CD4-positive, alpha-beta T cell treated with Interleukin-6 for 4 hours (primary cell): ENCODE measurements around the gene GPS1.

Experiments used
- DNase-seq: peaks from one replicate; pipeline ENCODE4 v3.0.0-alpha.2; 2020; ENCODE audit warnings: mixed read lengths

Gene GPS1

GRCh38 chr17:82092628-82092994, 40.9 kb downstream of the GPS1 start:
- no peak for DNase-seq

DNA sequence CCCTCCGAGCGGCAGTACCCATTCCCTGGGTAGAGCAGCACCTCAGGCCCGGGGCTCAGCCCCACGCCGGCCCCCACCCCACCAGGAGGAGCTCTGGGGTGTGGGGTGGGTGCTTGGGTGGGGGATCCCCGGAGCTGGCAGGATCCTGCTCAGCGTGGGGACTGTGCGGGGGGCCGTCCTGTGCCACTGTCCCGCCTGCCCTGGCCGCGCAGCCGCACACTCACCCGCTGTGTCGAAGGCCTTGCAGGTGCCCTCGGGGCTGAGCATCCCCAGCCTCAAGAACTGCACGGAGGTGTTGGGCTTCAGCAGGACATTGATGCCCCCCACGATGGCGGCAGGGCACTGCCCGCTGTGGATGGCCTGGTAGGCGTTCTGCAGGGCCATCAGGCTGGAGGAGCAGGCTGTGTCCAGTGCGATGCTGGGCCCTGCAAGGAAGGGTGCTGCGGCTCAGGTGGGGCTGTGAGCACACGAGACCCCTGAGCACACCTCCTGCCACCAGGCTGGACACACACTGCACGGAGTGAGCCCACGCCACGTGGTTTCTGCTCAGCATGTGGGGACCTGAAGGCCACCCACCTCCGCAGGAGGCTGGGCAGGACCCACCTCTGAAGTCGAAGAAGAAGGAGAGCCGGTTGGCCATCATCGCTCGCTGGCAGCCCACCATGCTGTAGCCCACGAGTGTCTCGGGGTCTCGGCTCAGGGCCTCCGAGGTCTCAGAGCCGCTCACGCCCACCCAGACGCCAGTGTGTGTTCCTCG, 41.5 kb downstream of the GPS1 start:
- no peak for DNase-seq

DNA sequence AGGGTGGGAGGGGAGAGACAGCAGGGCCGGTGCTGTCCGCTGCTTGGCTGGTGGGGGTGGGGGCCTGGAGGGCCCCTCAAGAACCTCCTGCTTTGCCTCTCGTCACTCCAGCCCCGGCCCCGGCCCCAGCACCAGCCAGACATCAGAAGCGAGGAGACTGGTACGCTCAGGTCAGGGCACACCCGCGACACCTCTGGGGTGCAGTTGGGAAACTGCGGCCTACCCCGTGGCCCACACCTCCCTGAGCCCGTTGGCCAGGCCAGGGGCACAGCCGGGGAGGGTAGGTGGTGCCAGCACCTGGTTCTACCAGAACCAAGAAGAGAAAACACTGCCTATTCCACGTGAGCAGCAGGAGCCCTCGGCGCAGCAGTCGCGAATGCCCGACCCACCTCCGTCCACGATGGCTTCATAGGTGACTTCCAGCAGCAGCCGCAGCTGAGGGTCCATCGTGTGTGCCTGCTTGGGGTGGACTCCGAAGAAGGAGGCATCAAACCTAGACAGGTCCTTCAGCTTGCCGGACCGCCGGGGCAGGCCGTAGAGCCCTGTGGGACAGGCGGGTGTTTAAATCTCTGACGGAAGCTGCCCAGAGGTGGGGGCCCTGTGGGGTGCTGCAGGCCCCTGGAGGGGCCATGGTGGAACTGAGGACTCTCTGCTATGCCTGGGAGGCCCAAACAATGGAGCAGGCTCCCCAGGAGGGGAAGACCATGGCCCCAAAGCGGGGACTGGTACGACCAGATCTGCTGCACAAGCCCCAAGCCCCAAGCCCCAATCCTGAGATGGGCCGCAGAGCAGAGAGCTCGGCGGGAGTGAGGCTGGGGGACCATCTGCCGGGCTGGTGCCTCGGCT, 43.5 kb downstream of the GPS1 start:
- DNase-seq = no peak

DNA sequence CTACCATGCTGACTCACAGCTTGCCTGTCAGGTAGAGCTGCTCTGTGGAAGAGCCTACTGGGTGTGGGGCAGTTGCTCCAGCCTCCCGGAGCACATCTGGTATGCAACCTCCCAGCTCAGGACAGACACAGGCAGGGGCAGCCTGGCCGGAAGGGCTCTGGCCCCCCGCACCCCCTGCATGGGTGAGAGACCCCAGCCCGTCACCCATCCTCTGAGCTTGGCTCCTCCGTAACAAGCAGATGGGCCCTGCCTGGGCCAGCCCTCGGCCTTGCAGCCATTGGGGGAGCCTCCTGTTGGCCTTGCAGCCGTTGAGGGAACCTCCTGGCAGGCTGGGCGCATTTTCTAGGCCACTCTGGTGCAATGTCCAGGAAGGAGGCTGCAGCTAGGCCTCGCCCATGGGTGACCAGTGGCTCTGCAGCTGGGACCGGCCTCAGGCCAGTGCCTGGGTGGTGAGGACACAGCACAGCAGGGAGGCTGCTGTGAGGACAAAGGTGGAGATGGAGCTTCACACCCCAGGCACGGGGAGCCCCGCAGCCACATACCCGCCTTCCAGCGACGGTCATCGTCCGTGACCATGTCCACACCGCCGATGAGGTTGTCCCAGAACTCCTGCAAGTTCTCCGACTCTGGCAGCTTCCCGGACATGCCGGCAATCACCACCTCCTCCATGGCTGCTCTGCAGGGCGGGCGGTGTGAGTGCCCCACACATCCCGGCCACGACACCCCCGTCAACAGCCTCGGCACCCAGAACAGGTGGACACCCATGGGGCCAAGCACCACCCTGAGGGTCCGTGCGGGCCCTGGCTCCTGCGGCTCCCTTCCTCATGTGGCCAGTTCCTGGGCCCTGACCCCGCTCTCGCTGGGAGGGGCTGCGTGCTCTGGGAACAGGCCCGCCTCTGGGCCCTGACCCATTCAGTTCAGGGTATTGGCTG, 44.3 kb downstream of the GPS1 start:
- no peak for DNase-seq

DNA sequence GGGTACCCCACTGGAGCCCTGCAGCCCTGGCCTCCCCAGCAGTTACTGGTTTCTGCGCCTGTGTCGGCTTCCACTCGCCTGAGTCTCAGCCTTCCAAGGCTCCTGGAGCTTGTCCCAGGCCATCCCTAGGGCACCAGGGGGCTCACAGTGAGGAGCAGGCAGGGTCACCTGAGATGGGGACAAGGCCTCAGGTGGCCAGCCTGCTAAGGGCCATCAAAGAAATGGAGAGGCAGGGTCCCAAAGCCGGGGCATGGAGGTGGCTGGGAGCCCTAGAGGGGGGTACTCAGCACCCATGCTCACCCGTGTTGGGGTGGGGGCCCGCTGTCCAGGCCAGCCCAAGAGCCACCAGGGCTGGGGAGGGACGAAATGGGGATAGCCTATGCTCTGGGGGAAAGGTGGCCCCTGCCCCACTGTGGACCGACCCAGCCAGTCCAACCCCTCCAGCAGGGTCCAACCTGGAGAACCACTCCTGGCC, 45.0 kb downstream of the GPS1 start:
- no peak for DNase-seq

DNA sequence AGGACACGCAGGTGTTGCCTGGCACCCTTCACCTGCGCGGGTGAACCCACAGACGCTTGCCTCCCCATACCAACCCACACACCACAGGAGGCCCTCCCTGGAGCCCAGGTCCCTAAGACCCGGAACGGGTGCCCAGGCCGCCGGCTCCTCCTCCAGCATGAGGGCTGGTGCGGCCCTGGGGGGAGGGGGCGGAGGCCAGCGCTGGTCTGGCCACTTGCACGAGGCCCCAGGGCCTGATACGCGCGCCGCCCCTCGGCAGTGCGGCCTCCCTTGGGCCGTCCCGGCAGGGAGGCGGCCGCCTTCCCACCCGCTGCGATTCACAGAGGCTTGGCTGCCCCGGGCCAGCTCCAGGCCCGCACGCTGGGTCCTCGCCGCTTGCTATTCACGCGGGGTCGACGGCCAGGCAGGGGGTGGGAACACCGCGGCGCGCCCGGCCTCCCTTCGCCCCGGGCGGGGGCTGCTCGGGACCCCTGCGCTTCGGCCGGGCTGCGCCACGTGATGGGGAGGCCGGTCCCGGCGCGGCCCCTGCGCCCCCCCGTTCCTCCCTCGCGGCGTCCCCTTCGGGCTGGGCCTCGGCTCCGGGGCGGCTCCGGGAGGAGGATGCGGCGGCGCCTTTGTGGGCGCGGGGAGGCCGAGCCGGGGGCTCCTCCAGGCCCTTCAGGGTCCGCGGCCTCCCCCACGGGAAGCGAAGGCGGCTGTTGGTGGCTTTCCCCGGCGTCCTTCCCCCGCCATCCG, 45.7 kb downstream of the GPS1 start:
- peak; percentile 23 for DNase-seq

DNA sequence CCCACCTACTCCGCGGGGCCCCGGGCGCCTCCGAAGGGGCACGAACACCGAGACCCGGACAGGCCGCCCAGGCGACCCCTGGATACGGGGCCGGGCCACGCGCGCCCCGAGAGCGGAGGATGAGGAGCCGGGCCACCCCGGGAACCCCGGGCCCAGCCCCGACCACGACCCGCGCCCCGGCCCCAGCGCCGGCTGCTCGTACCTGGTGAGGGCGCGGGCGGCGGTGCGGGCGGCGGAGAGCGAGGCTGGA, 46.1 kb downstream of the GPS1 start:
- no peak for DNase-seq

DNA sequence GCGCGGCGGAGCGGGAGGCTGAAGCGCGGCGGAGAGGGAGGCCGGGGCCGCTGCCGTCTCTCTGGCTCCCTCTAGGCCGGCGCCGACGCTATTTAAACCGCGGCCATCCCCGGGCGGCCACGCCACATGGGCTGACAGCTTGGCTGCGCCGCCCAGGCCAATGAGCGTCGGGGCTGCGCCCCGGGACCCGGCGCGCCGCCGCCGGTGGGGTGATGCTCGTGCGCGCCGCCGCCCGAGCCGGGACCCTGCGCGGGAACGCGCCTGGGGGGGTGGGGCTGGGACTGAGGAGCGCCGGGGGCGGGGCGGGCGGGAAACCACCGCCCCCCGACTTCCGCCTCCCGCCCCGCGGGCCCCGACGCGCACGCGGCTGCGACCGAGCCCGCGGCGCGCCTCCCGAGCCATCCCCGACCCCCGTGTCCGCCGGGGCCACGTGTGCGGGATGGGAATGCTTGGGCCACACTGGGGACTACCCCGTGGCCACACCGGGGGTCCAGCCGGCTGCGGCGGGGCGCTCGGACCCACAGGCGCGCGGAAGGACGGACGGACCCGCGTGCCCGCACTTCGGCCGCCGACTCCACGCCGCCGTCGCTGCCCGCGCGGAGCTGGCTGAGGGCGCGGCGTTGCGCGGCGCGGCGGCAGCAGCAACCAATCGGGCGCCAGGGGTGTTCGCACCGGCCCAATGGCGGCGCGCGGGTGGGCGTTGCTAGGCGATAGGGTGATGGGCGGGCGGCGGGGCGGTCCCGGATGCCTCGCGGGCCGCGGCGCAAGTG, 46.7 kb downstream of the GPS1 start, which contains the start of gene FASN:
TSS of gene FASN (minus strand) at position 68 of the 770 bp plus-strand sequence. CDS start 1,791 bp downstream, outside the sequence.
- DNase-seq = peak; percentile 96

- peak; percentile 22 for DNase-seq
Measured at GRCh38 chr17:82098939-82099763, 47.5 kb downstream of the GPS1 start.

DNA sequence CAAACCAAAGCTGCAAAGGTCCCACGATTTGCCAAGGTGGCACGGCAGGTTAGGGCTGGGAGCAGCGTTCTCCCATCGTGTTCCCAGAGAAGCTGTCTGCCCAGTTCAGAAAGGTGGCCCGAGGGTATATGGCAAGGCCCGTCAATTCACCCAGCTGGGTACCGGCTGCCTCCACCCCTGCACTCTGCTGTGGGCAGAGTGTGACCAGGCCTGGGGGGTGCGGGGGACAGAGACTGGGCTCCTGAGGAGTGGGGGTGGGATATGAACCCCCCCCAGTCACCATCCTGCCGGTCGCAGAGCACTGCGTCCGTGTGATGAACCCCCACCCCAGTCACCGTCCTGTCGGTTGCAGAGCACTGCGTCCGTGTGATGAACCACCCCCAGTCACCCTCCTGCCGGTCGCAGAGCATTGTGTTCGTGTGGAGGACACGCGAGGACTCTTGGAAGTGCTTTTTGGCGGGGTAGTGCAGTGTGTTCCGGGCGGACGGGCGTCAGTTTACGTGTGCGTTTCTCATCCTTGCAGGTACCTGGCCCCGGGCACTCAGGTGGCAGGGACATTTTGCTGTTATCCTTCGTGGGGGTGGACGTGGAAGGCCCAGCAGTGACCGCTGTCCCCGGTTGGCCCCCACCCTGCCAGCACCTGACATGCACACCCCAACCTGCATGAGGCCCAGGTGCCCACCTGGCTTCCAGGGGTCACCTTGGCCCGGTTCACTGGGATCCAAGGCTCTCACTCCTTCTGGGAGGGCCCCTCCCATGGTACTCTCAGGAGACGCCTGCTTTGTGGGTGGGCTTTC, 49.0 kb downstream of the GPS1 start:
- DNase-seq = no peak

GRCh38 chr17:82101301-82101715, 49.6 kb downstream of the GPS1 start:
- DNase-seq = no peak

GRCh38 chr17:82101767-82102679, 50.3 kb downstream of the GPS1 start:
- no peak for DNase-seq

DNA sequence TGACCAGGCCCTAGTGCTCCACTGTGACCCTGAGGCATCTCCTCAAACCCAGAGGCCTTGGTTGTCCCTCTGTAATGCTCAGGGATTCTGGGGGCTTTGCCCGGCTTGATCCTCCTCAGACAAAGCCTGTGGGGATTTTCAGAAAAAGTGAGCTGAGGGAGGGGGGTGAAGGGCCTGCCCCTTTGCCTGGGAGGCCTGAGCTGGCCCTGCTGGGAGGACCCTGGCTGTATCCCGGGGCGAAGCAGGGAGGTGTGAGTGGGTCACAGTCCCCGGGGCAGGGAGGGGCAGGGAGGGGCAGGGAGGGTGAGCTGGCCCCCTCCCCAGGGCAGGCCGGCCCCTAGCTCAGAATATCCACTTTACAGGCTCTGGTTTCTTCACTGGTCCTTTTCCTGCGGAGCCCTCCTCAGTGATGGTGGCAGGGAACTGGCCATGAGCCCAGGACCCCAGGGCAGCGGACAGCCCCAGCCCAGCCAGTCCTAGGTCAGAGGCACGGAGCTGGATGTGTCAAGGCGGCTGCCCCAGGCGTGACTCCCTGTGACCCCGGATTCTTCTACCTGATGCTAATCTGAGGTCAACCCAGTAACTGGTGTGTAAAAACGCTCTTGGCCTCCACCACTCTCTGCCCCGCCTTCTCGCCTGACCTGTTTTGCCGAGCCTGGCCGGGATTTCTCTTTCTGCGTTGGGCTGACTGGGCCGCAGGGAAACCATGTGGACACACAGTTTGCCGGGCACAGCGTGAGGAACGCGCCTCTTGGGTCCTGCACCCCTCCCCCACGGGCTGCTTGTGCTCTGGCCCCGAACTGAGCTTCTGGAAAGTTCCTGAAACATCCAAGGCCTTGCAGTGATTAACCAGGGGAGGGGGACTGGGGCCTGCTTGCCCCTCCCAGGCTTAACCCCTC, 52.1 kb downstream of the GPS1 start:
- no peak for DNase-seq

GRCh38 chr17:82104797-82105416, 53.2 kb downstream of the GPS1 start:
- no peak for DNase-seq

DNA sequence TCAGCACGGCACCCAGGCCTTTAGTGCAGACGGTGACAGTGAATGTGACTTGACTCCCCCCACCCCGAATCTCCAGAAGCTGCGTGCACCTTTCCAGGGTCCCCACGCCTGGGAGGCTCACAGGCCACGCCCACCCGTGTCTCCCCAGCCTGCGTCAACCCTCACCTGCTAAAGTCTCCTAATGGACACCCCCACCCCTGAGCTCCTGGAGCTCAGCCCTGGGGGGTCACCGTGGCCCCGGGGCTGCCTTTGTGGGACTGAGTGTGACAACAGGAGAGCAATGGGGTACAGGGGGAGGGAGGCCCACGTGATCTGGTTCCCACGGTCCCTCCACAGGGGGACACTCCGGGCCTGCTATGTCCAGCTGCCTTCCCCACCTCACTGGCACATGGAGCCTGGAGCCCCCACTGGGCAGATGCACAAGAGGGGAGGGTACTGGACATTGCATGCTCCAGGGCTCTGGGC, 53.8 kb downstream of the GPS1 start:
- no peak for DNase-seq

DNA sequence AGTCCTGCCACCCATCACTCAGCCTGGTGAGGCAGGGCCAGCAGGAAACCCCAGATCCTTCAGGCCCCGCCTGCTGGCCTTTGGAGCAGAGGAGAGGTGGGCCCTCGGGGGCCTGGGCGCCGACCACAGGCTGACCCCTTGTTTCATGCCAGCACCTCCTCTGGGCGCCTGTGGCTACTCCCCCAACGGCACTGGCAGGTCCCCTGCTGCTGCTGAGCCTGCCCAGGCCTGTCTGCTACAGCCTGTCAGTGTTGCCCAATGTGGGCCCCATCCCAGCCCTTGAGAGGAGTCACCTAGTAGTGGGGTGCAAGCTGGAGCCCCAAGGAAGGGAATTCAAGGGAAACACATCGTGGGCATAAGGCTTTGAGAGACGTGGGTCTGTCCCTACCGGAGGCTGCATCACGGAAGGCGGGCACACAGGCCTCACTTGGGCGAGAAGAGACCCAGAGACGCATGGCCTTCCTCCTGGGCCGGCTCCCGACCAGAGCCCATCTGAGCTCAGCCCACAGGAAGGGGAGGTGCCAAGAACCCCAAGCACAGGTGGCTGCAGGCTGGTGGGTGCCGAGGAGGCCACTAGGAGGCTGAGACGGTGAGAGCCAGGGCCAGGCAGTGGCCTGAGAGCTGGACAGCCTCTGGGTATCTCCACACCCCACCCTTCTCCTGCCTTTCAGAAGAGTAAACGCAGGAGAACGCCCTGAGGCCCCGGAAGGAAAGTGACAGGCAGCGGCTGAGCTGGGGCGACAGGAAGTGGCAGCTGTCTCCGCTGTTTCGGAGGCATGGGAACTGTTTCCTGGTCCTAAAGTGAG, 54.4 kb downstream of the GPS1 start:
- peak; percentile 72 for DNase-seq
